AG04449 (cell line): Measurements from ENCODE around the gene FAM221B.
A peak's percentile ranks its signal among the peaks of the same experiment; 100 is the strongest.

Source experiments
- CTCF ChIA-PET: fragments of 350-600 bp; formaldehyde crosslinking; extraction: SDS; loops from one replicate; lab custom pipeline; 2021; ENCODE audit warnings: antibody characterized with exemption; lab: Yijun Ruan, JAX
- POLR2A ChIA-PET: fragments of 400-600, 350-600 bp; formaldehyde crosslinking; extraction: SDS; loops from one replicate; lab custom pipeline; 2020; ENCODE audit warnings: antibody characterized with exemption, inconsistent platforms; lab: Yijun Ruan, JAX
- DNase-seq: peaks from one replicate; pipeline ENCODE4 v3.0.0-alpha.2; 2010; ENCODE audit warnings: low read depth, low spot score
- H3K4me3 ChIP-seq: 2 replicates; pipeline ENCODE4 v1.5.1; 2011; ENCODE audit warnings: low read depth, mild to moderate bottlenecking, control low read depth, low read length
- TF ChIP-seq, protein P1 (sequence below): IDR thresholded peaks from one replicate; pipeline ENCODE4 v1.5.1; 2011; ENCODE audit warnings: mild to moderate bottlenecking, moderate library complexity, low read length, control low read depth, inconsistent platforms; ENCODE audit not compliant: insufficient read depth; ENCODE audit errors: missing control alignments

The FAM221B gene

DNA sequence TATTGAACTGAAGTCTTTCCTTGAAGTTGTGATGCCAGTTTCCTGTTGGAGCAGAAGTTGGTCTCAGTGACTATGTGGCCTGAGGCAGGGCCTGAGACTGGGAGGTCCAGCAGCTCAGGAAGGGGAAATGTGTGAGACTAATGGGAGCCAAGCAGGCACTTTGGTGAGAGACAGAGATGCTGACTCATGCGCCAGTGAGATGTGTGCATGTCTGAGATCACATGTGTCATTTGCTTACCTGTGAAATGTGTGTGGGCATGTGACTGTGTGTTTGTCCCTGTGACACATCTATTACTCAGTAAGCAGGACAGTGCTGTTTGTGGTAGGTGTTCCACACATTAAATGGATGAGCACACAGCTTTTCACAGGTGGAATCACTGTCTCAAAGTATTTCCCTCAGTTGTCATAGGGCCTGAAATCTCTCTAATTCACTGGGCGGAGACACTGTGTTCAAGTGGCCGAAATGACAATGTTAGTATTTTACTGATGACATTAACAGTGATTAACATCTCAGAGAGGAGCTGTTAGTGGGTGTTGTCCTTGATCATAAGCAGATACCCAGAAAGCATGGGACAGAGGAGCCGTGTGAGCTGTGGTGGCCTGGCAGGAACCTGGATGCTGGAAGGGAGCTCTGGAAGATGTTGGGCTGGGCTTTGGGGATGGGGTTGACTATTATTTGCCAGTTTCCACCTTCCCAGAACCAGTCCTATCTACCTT lies 29.7 kb downstream of the FAM221B start:
- DNase-seq: no peak
- POLR2A ChIA-PET: interaction anchor here (0.8 kb wide), 1 partner anchor 16 kb away, joined by 5 read pairs; the partner anchor contains the start of gene HINT2
- CTCF ChIA-PET: interaction anchor here (0.9 to 17.0 kb wide), 5 partner anchors 9 to 147 kb away, joined by 3 to 201 read pairs (median 6); partner anchors contain the start of genes NPR2 and SPAG8
- TF ChIP-seq, protein P1, sequence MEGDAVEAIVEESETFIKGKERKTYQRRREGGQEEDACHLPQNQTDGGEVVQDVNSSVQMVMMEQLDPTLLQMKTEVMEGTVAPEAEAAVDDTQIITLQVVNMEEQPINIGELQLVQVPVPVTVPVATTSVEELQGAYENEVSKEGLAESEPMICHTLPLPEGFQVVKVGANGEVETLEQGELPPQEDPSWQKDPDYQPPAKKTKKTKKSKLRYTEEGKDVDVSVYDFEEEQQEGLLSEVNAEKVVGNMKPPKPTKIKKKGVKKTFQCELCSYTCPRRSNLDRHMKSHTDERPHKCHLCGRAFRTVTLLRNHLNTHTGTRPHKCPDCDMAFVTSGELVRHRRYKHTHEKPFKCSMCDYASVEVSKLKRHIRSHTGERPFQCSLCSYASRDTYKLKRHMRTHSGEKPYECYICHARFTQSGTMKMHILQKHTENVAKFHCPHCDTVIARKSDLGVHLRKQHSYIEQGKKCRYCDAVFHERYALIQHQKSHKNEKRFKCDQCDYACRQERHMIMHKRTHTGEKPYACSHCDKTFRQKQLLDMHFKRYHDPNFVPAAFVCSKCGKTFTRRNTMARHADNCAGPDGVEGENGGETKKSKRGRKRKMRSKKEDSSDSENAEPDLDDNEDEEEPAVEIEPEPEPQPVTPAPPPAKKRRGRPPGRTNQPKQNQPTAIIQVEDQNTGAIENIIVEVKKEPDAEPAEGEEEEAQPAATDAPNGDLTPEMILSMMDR: no peak
- H3K4me3 ChIP-seq: no peak overlapping the region

DNA sequence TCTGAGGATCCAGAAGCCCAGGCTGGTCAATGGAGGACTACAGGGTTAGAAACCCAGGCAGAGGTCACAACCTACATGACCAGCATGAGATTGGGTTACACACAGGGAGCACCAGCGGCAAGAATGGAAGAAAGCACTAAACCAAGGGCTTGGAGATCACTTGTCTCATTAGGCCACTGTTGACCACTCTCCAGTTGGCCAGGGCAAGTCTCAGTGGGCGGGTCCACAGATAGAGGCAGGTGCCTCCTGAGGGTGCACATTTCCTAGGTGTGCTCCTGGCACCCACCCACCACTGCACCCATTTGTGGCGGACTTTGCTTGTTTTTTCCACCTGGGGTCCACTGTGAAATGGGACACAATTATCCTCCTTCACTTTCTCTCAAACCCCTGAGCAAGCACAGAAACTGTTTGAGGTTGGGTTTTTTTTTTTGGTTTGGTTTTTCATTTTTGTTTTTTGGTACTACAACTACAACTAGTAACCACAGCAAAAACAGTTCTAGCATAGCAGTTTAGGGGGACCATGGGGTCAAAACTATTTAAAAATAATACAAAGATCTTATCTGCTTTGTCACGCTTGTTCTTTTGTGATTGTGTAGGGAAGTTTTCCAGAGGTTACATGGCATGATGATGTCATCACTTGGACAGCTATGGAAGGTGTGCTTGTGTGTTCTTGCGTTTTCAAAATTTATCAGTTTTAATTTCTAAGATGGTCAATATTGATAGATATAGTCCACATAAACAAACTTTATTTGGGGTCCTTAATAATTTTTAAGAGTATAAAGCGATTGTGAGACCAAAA lies 31.0 kb downstream of the FAM221B start:
- TF ChIP-seq, protein P1: no peak
- H3K4me3 ChIP-seq: no peak overlapping the region

DNA sequence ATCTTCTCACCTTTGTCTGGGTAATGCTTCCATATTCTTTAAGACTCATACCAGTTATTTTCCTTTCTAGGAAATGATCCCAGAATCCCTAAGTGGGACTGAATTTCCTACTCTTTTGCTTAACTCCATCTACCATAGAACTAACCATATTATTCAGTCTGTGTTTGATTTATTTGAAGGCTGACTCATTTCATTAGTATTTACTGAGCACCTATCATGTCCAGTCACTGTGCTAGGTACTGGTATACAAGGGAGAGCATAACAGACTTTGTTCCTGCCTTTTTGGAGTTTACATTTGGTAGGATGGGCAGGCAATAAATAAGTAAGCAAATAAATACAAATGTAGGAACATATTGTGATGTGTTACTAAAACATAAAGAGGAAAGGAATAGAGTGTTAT lies 32.8 kb downstream of the FAM221B start:
- TF ChIP-seq, protein P1: no peak
- POLR2A ChIA-PET: no interaction called here
- no peak for DNase-seq
- no peak overlapping the region for H3K4me3 ChIP-seq
- CTCF ChIA-PET: interaction anchor here (1.7 to 2.3 kb wide), 3 partner anchors 11 to 87 kb away, joined by 3 to 6 read pairs (median 4); no protein-coding TSS in a partner anchor

More for the DNA sequence above, 31.0 kb downstream of the FAM221B start:
- CTCF ChIA-PET: interaction anchor here (0.9 to 1.9 kb wide), 4 partner anchors 29 to 148 kb away, joined by 3 to 6 read pairs (median 4); no protein-coding TSS in a partner anchor
- DNase-seq: no peak
- POLR2A ChIA-PET: interaction anchor here (0.5 kb wide), 1 partner anchor 1338 kb away, joined by 3 read pairs; no protein-coding TSS in a partner anchor

DNA sequence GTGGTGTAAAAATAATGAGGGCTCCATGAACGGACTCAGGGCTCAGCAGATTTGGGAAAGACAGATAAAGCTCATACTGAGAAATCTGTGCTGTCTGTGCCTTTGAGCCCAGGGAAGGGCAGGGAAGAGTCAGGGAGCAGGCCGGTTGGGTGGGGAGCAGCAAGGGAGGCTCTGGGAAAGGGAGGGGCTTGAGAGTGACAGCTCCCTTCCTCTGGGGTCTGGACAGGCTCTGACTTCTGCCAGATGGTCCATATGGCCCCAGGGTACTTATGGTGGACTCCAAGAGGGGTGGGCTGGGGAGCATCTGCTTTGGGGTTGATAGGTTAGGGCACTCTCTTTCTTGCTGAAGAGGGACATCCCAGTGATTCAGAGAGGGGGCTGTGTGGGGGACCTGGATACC lies 35.1 kb downstream of the FAM221B start:
- H3K4me3 ChIP-seq: peak overlapping the region; percentile 64
- ChIA-PET CTCF (interaction anchor here (1.0 to 8.2 kb wide), 8 partner anchors 13 to 215 kb away, joined by 3 to 201 read pairs (median 6); partner anchors contain the start of genes FAM221B, HINT2, HRCT1 and SPAG8), POLR2A (interaction anchor here (0.6 kb wide), 1 partner anchor 168 kb away, joined by 3 read pairs; no protein-coding TSS in a partner anchor)
- DNase-seq: no peak
- TF ChIP-seq, protein P1: no peak

DNA sequence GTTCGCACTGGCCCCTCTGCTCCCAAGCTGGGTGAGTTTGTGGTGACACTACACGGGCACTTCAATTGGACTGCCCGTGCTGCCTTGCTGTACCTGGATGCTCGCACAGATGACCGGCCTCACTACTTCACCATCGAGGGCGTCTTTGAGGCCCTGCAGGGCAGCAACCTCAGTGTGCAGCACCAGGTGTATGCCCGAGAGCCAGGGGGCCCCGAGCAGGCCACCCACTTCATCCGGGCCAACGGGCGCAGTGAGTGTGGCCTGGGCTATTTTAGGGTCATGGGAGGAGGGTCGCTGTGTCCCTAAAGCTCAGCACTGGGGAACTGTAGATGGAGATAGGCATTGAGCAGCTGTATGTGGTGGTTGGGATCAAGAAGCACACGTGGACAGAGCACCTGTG lies 35.7 kb downstream of the FAM221B start:
- POLR2A ChIA-PET: interaction anchor here (0.6 kb wide), 1 partner anchor 169 kb away, joined by 3 read pairs; no protein-coding TSS in a partner anchor
- TF ChIP-seq, protein P1: no peak
- H3K4me3 ChIP-seq: peak overlapping the region; percentile 64
- CTCF ChIA-PET: interaction anchor here (1.0 to 8.2 kb wide), 8 partner anchors 14 to 216 kb away, joined by 3 to 201 read pairs (median 6); partner anchors contain the start of genes FAM221B, HINT2, HRCT1 and SPAG8
- DNase-seq: no peak
